AG08395 (cell line): ENCODE data around the gene YIF1A.

ENCODE experiments used
- DNase-seq: peaks from one replicate; pipeline ENCODE4 v3.0.0; 2012; ENCODE audit warnings: mixed read lengths, low spot score

YIF1A gene

GRCh38 chr11:66243782-66244535, 45.0 kb downstream of the YIF1A start:
- no peak for DNase-seq

DNA sequence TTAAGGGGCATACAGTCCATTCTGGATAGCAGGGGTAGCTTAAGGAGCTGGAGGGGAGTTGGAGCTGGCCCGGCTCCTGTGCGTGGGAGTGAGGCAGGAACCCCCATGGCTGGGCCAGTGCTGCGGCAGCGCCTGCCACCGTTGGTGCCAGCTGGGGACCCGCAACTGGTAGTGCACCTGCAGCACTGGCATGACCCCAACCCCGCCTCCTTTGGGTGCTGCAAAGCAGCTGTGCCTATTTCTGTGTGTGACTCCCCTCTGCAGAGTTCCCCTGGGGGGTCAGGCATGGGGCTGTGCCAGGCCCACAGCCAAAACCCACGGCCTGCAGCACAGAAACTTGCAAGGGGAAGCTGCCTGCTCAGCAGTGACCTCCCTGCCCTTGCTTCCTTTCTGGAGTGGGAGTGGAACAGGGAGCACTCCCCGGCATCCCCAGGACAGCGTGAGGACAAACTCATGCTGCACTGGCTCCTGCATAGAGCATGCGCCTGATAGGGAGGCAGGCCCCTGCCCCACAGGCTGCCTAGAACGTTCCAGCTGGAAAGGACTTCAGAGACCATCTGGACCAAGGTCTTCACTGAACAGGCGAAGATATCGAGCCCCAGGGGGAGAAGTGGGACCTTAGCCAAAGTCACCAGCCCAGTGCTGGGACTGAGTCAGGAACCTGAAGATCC, 46.7 kb downstream of the YIF1A start:
- no peak for DNase-seq

DNA sequence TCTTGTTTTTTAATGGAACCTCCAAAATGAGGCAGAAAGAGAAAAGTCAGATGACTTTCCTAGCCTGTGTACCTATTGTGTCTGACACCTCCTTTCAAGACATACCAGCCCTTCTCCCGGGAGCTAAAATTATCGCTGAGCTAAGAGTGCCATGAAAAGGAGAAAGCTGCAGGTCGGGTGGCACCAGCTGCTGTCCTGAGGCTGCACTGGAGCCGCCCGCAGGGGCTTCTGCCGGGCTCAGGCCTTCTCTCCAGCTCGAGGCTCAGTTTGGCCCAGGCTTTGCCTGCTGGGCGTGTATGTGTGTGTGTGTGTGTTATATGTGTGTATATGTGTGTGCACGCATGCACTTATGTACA, 48.2 kb downstream of the YIF1A start:
- no peak for DNase-seq

GRCh38 chr11:66239998-66240780, 48.8 kb downstream of the YIF1A start:
- no peak for DNase-seq

DNA sequence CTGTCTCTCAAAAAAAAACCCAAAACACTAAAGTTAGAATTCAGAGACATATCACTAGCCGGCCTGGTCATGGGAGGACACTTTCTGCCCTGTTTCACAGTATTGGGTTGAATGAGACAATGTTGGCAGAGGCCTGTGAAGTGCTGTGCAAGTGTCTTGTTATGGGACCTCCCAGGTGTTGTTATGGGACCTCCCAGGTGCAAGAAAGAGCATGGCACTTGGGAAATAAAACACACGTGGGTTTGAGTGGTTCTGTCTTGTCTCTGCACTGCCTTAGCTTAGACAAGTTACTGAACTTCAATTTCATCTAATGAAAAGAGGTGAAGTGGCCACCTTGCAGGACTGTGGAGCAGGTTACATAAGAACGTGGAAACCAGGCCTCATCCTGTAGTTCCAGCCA, 49.4 kb downstream of the YIF1A start:
- DNase-seq, result no peak

- no peak for DNase-seq
Observed at GRCh38 chr11:66238786-66239413, 50.0 kb downstream of the YIF1A start.

DNA sequence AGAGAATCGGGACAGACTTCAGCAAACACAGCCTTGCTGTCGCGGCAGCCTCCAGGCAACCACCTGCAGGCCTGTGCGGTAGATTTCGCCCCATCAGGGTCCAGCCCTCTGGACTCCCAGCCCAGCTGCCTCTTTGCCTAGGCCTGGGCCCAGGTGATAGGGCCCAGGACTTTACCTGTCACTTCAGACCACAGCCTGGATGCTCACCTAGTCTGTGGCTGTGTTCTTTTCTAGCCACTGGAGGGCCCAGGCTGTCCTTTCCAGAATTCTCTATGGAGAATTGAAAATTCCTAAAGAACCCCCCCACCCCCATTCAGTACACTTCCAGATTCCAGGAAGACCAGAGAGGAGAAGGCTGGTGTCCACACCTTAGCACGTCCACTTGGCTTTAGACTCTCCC, 51.1 kb downstream of the YIF1A start:
- no peak for DNase-seq

DNA sequence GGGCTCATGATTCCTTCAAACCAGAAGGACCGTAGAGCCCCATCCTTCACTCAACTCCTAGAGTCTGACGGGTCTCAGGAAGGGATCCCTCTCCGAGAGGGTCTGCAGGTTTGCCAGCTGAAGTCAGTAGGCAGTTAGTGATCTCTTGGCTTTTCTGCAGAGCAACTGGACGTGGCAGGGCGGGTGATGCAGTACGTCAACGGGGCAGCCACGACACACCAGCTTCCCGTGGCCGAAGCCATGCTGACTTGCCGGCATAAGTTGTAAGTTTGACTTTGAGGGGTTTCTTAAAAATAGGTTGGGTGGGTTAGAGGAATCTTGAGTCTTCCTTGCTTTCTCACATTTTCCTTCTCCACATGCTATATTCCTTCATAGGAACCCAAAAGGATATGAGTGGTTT, 53.8 kb downstream of the YIF1A start:
- no peak for DNase-seq
